ENCODE data around the gene OSBPL9.
"Not testable (repeated sequence)": the region's sequence is repeated elsewhere in the genome, so short reads cannot be mapped to it uniquely, and the experiment has no call there.

The OSBPL9 gene

GRCh38 chr1:51756290-51756689 is 139.4 kb downstream of the OSBPL9 start:
- no peak for DNase-seq (ENCODE audit: low read depth, low spot score)
- H3K27ac ChIP-seq, result no peak overlapping the region

- H3K27ac ChIP-seq, result no peak overlapping the region
- no peak for DNase-seq (ENCODE audit: low read depth, low spot score)
Observed at GRCh38 chr1:51758310-51758709, 141.4 kb downstream of the OSBPL9 start.

GRCh38 chr1:51760872-51761271 is 144.0 kb downstream of the OSBPL9 start:
- no peak for DNase-seq (ENCODE audit: low read depth, low spot score)
- H3K27ac ChIP-seq, result no peak overlapping the region

- no peak for DNase-seq (ENCODE audit: low read depth, low spot score)
- no peak overlapping the region for H3K27ac ChIP-seq
Observed at GRCh38 chr1:51761351-51761750, 144.5 kb downstream of the OSBPL9 start.

- no peak for DNase-seq (ENCODE audit: low read depth, low spot score)
- H3K27ac ChIP-seq, result no peak overlapping the region
Observed at GRCh38 chr1:51768971-51769588, 152.2 kb downstream of the OSBPL9 start.

- no peak for DNase-seq (ENCODE audit: low read depth, low spot score)
- no peak overlapping the region for H3K27ac ChIP-seq
Observed at GRCh38 chr1:51776408-51776807, 159.5 kb downstream of the OSBPL9 start.

- no peak for DNase-seq (ENCODE audit: low read depth, low spot score)
- H3K27ac ChIP-seq, result no peak overlapping the region
Observed at GRCh38 chr1:51780927-51781326, 164.0 kb downstream of the OSBPL9 start.

GRCh38 chr1:51784997-51785421 is 168.1 kb downstream of the OSBPL9 start:
- H3K27ac ChIP-seq, result no peak overlapping the region
- DNase-seq (ENCODE audit: low read depth, low spot score), result no peak

- DNase-seq (ENCODE audit: low read depth, low spot score), result no peak
Observed at GRCh38 chr1:51788938-51789337, 172.0 kb downstream of the OSBPL9 start.

GRCh38 chr1:51789342-51789741 is 172.4 kb downstream of the OSBPL9 start:
- no peak overlapping the region for H3K27ac ChIP-seq
- no peak for DNase-seq (ENCODE audit: low read depth, low spot score)

More at GRCh38 chr1:51788938-51789337, 172.0 kb downstream of the OSBPL9 start:
- no peak overlapping the region for H3K27ac ChIP-seq

GRCh38 chr1:51790385-51790784 is 173.5 kb downstream of the OSBPL9 start:
- no peak for DNase-seq (ENCODE audit: low read depth, low spot score)
- no peak overlapping the region for H3K27ac ChIP-seq

- DNase-seq (ENCODE audit: low read depth, low spot score), result no peak
- H3K27ac ChIP-seq, result no peak overlapping the region
Observed at GRCh38 chr1:51791888-51792287, 175.0 kb downstream of the OSBPL9 start.

- H3K27ac ChIP-seq, result no peak overlapping the region
Observed at GRCh38 chr1:51792864-51793263, 176.0 kb downstream of the OSBPL9 start.

GRCh38 chr1:51794260-51794659 is 177.4 kb downstream of the OSBPL9 start:
- H3K27ac ChIP-seq, result no peak overlapping the region
- DNase-seq (ENCODE audit: low read depth, low spot score), result no peak

More at GRCh38 chr1:51792864-51793263, 176.0 kb downstream of the OSBPL9 start:
- DNase-seq (ENCODE audit: low read depth, low spot score), result no peak

GRCh38 chr1:51794868-51795267 is 178.0 kb downstream of the OSBPL9 start:
- H3K27ac ChIP-seq, result no peak overlapping the region
- no peak for DNase-seq (ENCODE audit: low read depth, low spot score)

- no peak overlapping the region for H3K27ac ChIP-seq
- no peak for DNase-seq (ENCODE audit: low read depth, low spot score)
Observed at GRCh38 chr1:51799372-51799771, 182.5 kb downstream of the OSBPL9 start.

- no peak for DNase-seq (ENCODE audit: low read depth, low spot score)
- H3K27ac ChIP-seq, result no peak overlapping the region
Observed at GRCh38 chr1:51814513-51814912, 197.6 kb downstream of the OSBPL9 start.

- DNase-seq (ENCODE audit: low read depth, low spot score), result no peak
- H3K27ac ChIP-seq, result no peak overlapping the region
Observed at GRCh38 chr1:51818487-51818886, 201.6 kb downstream of the OSBPL9 start.

- H3K27ac ChIP-seq; DNase-seq (ENCODE audit: low read depth, low spot score): not testable (repeated sequence)
Observed at GRCh38 chr1:51819021-51819420, 202.1 kb downstream of the OSBPL9 start.

- DNase-seq (ENCODE audit: low read depth, low spot score), result no peak
- H3K27ac ChIP-seq, result no peak overlapping the region
Observed at GRCh38 chr1:51819810-51820209, 202.9 kb downstream of the OSBPL9 start.

- peak; percentile 57 for DNase-seq (ENCODE audit: low read depth, low spot score)
Observed at GRCh38 chr1:51829058-51829457, 212.2 kb downstream of the OSBPL9 start.

GRCh38 chr1:51833700-51834099 is 216.8 kb downstream of the OSBPL9 start:
- no peak overlapping the region for H3K27ac ChIP-seq
- no peak for DNase-seq (ENCODE audit: low read depth, low spot score)

More at GRCh38 chr1:51829058-51829457, 212.2 kb downstream of the OSBPL9 start:
- peak overlapping the region; percentile 27 for H3K27ac ChIP-seq
